ENCODE data around the gene RGL4. TPM values are rescaled to one million over a fixed set of nuclear protein-coding genes. Genes with fewer than 3 reads are reported as not detected.

The RGL4 gene
- total RNA-seq, 1 donor from 2014 or later, result not detected

DNA sequence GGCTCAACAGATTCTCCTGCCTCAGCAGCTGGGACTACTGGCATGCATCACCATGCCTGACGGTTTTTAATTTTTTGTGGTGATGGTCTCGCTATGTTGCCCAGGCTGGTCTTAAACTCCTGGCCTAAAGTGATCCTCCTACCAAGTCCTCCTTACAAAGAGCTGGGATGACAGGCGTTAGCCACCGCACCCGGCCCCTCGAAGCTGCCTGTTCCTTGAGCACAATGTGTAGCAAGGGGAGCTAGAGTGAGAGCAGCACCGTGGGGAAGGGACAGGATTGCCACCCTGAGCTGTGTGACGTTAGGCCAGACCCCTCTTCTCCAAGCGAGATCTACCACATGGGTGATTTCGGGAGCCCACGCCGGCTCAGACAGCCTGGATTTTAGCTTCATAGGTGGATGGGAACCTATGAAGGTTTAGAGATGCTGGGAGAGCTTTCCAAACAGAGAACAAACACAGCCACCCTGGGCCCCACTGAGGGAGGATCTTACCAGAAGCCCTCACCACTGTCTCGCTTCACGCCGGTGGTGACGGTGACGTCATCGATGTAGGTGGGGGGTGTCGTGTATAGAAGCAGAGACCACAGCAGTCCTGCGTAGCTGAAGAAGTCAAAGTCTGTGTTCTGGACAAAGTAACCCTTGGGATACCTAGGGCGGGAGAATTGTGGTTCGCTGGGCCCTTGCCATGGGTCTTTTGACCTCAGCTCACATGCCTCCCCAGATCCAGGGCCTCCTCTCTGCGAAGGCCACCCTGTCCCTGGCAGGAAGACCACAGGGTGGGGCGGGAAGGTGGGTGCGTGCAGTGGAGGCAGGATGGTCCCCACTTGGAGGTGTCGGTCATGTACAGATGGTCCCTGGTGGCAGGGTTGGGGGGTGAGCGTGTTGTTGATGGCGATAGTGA is 23.1 kb downstream of the RGL4 start:
- Histone ChIP-seq H3K4me3 (ENCODE audit: low read depth, low read length) (no peak overlapping the region), H3K27me3 (ENCODE audit: control insufficient read depth, insufficient read depth, low read length) (no peaks in the 10 kb centered on the region), H3K36me3 (ENCODE audit: control insufficient read depth, insufficient read depth, low read length) (peaks cover 5% of the 10 kb centered on the region)
- peak; percentile 95 for FAIRE-seq
- DNase-seq (ENCODE audit: low read depth), result no peak
- no peak for TF ChIP-seq CTCF (IDR thresholded peaks at IDR 0.05; ENCODE audit: insufficient read depth, low read length, severe bottlenecking)

GRCh38 chr22:23714596-23715578 is 24.1 kb downstream of the RGL4 start:
- no peak for TF ChIP-seq CTCF (IDR thresholded peaks at IDR 0.05; ENCODE audit: insufficient read depth, low read length, severe bottlenecking)
- Histone ChIP-seq H3K4me3 (ENCODE audit: low read depth, low read length) (no peak overlapping the region), H3K36me3 (ENCODE audit: control insufficient read depth, insufficient read depth, low read length) (peaks cover 5% of the 10 kb centered on the region), H3K27me3 (ENCODE audit: control insufficient read depth, insufficient read depth, low read length) (no peaks in the 10 kb centered on the region)
- FAIRE-seq (no peak), DNase-seq (ENCODE audit: low read depth) (no peak)

DNA sequence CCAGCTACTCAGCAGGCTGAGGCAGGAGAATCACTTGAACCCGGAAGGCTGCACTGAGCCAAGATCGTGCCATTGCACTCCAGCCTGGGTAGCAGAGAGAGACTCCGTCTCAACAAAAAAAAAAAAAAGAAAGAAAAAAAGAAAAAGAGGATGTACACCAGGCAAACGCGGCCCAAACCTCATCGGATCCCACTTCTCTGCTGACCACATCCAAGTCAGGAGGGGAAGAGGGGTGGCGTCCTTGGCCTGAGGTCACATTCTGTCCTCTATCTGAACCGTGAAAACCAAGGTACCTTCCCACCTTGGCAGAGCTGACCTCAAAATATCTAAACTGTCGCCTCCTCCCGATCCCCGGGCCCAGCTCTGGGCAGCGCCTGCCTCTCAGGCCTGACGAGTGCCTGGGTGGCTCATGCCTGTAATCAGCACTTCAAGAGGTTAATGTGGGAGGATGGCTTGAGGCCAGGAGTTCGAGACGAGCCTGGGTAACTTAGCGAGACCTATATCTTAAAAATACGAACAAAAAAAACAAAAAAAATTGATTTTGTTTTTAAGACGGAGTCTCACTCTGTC is 25.1 kb downstream of the RGL4 start:
- H3K27me3 ChIP-seq (ENCODE audit: control insufficient read depth, insufficient read depth, low read length), result no peaks in the 10 kb centered on the region
- H3K4me3 ChIP-seq (ENCODE audit: low read depth, low read length), result no peak overlapping the region
- FAIRE-seq (no peak), DNase-seq (ENCODE audit: low read depth) (no peak)
- TF ChIP-seq CTCF (IDR thresholded peaks at IDR 0.05; ENCODE audit: insufficient read depth, low read length, severe bottlenecking), result no peak
- H3K36me3 ChIP-seq (ENCODE audit: control insufficient read depth, insufficient read depth, low read length), result peaks cover 5% of the 10 kb centered on the region

DNA sequence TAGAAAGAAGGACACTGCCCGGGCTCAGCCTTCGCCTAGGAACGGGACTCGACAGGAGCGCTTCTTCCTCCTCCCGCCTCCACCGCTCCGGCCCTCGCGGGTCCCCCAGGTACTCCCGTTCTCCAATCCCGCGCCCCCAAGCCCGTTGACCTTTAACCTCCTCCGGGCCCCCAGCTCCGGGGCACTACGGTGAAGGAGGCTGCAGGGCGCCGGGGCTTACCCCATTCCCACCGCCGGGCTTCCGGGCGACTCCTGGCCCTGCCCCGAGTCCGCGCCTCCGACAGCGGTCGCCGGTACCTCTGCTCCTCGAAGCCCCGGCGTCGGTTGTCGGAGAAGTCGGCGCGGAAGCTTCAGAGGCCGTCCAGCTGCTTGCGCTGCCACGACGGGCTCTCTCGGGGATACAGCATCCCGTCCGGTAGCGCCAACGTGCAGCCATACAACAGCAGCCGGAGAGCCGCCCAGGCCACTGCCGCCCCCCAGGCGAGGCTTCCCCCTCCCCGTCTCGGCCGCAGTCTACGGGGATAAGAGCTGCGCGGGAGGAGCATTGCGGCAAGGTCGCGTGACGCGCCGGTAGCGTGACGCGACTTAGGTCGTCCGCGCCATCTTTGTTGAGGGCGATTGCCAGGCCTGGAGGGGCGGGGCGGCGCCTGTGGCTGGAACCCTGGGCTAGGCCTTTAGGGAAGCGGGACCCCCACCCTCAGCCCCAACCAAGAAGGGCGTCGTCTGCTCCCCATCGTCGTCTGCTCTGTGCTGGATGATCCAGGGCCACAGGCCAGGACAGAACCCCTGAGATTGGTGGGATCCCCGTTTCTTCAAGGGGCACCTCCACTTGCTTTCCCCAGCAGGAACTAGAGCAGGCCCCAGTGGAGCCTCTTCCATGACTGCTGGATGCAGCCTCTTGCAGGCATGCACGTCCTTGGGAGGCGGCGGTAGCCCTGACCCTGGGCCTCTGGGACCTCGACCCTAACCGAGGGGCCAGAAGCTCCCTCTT is 26.3 kb downstream of the RGL4 start:
- H3K27me3 ChIP-seq (ENCODE audit: control insufficient read depth, insufficient read depth, low read length), result no peaks in the 10 kb centered on the region
- peaks cover 5% of the 10 kb centered on the region for H3K36me3 ChIP-seq (ENCODE audit: control insufficient read depth, insufficient read depth, low read length)
- TF ChIP-seq CTCF (IDR thresholded peaks at IDR 0.05; ENCODE audit: insufficient read depth, low read length, severe bottlenecking), result no peak
- DNase-seq (ENCODE audit: low read depth), result peak; percentile 51
- no peak for FAIRE-seq
- H3K4me3 ChIP-seq (ENCODE audit: low read depth, low read length), result peak overlapping the region; percentile 77
